Colonic mucosa (tissue), 4 donors: ENCODE measurements around the gene PDPK1. TPM values are rescaled to one million over a fixed set of nuclear protein-coding genes. Genes with fewer than 3 reads are reported as not detected.

Experiments used
- DNase-seq: peaks from one replicate; pipeline ENCODE4 v3.0.0-alpha.2; 2020
- H3K27ac ChIP-seq: fragments of 200-600 bp; one replicate; pipeline ENCODE4 v1.8.0; 2021
- H3K27me3 ChIP-seq: fragments of 200-600 bp; one replicate; pipeline ENCODE4 v1.8.0; 2021
- H3K36me3 ChIP-seq: fragments of 200-600 bp; one replicate; pipeline ENCODE4 v1.8.0; 2021
- H3K4me1 ChIP-seq: fragments of 200-600 bp; one replicate; pipeline ENCODE4 v1.8.0; 2021; ENCODE audit warnings: mild to moderate bottlenecking
- H3K4me3 ChIP-seq: fragments of 200-600 bp; one replicate; pipeline ENCODE4 v1.8.0; 2021
- H3K9ac ChIP-seq, 2 donors: one replicate each; pipeline ENCODE4 v1.7.0; 2013; ENCODE audit warnings: control low read depth in 2 of 2, low read depth in 2 of 2, low read length in 2 of 2
- H3K9me3 ChIP-seq: fragments of 200-600 bp; one replicate; pipeline ENCODE4 v1.8.0; 2021
- intact Hi-C: fragments of 100-400 bp; cut with DNase I; formaldehyde crosslinking; loops from one replicate; pipeline ENCODE4 v1.14.1; 2022
- total RNA-seq, 2 donors: library from RNA; stranded (reverse); fragmentation: NEBNext Ultra II Directional in 1 of 2; extraction: Animal tissue kit (Norgen Biotek cat#: 25700) in 1 of 2; gene quantifications; one replicate each; pipeline ENCODE4 v1.2.1, GENCODE V29; 2021
- TF ChIP-seq, protein P1 (sequence below): fragments of 200-600 bp; IDR thresholded peaks from one replicate; pipeline ENCODE4 v1.8.0; 2022; ENCODE audit warnings: antibody characterized with exemption, mild to moderate bottlenecking
- donor health status: healthy.
- donor health status: DM: no; HTN: no; CAD: no.
- donor health status: DM: no; HTN: no; CAD: no.

Gene PDPK1
- total RNA-seq, 2 donors from 2014 or later = 60.4 to 71.5 TPM

DNA sequence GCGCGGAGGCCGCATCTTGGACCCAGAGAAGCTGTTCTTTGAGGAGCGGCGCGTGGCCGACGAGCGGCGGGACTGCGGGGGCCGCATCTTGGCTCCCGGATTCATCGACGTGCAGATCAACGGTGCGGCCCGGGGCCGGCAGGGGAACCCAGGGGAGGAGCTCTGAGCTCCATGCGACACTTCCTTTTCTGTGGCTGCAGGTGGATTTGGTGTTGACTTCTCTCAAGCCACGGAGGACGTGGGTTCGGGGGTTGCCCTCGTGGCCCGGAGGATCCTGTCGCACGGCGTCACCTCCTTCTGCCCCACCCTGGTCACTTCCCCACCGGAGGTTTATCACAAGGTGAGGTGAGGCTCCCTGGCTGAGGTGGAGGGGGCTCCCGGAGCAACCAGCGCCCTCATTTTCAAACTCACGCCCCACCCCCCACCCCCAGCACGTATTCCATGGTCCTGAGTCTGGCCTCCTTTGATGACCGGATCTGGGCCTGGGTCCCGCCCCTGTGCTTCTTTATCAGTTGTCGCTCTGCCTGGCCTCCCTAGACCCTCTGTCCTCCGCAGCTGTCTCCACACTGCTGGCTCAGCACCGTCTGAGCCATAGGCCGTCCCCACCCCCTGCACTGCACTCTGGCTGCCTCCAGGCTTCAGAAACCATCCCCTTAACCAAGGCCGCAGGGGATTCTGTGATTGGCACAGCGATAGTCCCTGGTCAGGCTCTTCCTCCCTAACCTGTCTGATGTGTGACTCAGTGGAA lies 16.9 kb upstream of the PDPK1 start:
- peak overlapping the region; percentile 65 to 76 for H3K9ac ChIP-seq
- no peaks in the 10 kb centered on the region for H3K27me3 ChIP-seq
- H3K4me3 ChIP-seq = peak overlapping the region; percentile 60
- intact Hi-C loops = no loop called here
- H3K27ac ChIP-seq = peak overlapping the region; percentile 18
- TF ChIP-seq, protein P1, sequence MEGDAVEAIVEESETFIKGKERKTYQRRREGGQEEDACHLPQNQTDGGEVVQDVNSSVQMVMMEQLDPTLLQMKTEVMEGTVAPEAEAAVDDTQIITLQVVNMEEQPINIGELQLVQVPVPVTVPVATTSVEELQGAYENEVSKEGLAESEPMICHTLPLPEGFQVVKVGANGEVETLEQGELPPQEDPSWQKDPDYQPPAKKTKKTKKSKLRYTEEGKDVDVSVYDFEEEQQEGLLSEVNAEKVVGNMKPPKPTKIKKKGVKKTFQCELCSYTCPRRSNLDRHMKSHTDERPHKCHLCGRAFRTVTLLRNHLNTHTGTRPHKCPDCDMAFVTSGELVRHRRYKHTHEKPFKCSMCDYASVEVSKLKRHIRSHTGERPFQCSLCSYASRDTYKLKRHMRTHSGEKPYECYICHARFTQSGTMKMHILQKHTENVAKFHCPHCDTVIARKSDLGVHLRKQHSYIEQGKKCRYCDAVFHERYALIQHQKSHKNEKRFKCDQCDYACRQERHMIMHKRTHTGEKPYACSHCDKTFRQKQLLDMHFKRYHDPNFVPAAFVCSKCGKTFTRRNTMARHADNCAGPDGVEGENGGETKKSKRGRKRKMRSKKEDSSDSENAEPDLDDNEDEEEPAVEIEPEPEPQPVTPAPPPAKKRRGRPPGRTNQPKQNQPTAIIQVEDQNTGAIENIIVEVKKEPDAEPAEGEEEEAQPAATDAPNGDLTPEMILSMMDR = no peak
- no peaks in the 10 kb centered on the region for H3K36me3 ChIP-seq
- H3K4me1 ChIP-seq = peaks cover 37% of the 10 kb centered on the region
- DNase-seq = no peak
- H3K9me3 ChIP-seq = no peaks in the 10 kb centered on the region

DNA sequence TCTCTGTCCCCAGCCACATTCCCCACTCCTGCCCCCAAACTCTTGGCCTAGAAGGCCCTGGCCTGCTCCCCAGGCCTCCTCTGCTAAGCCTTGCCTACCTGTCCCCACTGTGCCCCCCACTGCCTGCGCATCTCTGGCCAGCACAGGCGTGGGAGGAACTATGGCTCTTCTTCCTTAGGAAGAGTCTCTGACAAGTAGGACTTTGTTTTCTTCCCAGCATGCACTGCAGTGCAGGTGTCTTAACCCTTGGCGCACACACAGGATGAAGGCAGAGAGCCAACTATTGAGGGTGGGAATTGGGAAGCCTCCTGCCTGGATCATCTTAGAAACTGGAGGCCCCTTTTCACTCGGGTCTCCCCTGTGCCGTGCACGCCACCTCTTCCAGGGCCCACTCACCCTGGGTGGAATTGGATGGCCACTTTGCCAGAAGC lies 14.0 kb upstream of the PDPK1 start:
- H3K4me3 ChIP-seq = no peak overlapping the region
- intact Hi-C loops = no loop called here
- peaks cover 4% of the 10 kb centered on the region for H3K36me3 ChIP-seq
- no peak overlapping the region for H3K27ac ChIP-seq
- DNase-seq = peak; percentile 67
- no peaks in the 10 kb centered on the region for H3K9me3 ChIP-seq
- TF ChIP-seq, protein P1 = no peak
- peaks cover 16% of the 10 kb centered on the region for H3K4me1 ChIP-seq
- no peak overlapping the region for H3K9ac ChIP-seq
- H3K27me3 ChIP-seq = no peaks in the 10 kb centered on the region

DNA sequence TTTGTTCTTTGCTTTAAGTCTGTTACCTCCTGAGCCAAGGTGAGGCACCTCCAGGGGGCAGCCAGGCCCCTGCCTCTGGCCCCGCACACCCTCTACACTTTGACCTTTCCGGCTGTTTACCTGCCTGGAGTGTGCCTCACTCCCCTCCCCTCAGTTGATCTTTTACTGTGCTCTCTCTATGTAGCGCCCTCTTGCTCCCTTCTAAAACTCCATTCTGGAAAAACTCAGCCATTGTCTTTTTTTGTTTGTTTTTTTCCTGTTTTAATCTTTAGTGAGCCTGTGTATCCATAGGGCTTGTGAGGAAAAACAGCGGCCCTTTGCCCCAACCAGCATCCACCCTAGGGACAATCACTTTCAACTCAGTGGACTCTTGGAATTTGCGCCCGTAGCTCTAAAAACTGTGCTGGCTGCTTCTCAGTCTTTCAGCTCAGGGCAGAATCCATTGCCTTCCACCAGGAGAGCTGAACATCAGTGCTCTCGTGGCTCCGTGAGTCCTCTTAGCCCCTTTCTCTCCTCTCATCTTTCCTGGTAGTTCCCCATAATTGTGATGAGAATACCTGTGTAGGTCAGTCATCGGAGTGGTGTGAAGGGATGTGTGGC lies 13.4 kb upstream of the PDPK1 start:
- H3K4me1 ChIP-seq = peaks cover 10% of the 10 kb centered on the region
- H3K9me3 ChIP-seq = no peaks in the 10 kb centered on the region
- intact Hi-C loops = no loop called here
- no peak overlapping the region for H3K4me3 ChIP-seq
- no peak overlapping the region for H3K27ac ChIP-seq
- no peak overlapping the region for H3K9ac ChIP-seq
- TF ChIP-seq, protein P1 = no peak
- no peaks in the 10 kb centered on the region for H3K27me3 ChIP-seq
- DNase-seq = no peak
- peaks cover 4% of the 10 kb centered on the region for H3K36me3 ChIP-seq

DNA sequence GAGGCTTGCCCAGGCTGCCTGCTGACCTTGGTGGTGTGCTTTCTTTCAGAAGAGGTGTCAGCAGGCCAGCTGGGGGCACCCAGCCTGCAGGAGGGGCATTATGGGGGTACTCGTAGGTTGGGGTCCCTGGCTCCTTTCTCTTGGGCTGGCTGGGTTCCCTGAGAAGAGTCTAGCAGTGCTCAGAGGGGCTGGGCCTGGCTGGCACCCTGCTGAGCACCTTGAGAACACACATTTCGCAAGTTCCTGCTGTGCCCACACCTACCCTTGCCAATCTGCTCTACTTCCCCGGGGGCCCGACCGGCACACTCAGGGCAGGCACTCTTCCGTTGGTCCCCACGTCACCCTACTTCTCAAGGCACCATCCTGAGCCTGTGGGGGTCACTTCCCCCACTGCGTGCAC lies 11.7 kb upstream of the PDPK1 start:
- TF ChIP-seq, protein P1 = no peak
- no peak for DNase-seq
- Histone ChIP-seq H3K36me3 (peaks cover 4% of the 10 kb centered on the region), H3K9me3 (no peaks in the 10 kb centered on the region), H3K4me3 (no peak overlapping the region), H3K27ac (no peak overlapping the region), H3K9ac (no peak overlapping the region), H3K27me3 (no peaks in the 10 kb centered on the region), H3K4me1 (peaks cover 6% of the 10 kb centered on the region)
- intact Hi-C loops = no loop called here

DNA sequence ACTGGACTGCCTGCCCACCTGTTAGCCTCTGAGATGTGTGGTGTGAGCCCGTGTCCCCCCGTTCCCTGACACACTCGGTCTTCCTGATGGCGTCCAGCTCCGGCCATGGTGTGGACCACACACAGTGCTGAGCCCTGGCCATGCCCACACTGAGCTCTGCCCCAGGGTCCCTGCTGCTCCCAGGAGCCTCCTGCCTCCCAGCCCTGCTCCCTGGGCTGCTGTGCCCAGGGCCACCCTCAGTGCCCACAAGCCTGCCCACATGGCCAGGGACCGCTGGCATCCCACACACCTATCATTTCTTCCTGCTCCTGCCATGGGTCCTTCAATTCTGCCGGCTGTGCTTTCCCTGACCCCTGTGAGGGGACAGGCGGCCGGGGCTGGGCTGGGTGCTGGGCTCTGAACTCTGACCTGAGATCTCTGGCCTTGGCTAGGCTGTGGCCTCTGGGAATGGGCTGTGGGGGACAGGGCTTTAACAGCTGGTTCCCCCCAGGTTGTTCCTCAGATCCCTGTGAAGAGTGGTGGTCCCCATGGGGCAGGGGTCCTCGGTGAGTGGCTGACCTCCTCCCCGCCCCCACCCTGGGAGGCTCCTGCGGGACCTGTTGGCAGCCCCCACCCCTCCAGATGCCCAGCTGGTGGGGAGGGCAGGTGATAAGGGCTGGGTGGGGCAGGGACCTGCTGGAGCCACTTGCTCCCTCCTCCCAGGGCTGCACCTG lies 10.6 kb upstream of the PDPK1 start:
- TF ChIP-seq, protein P1 = no peak
- H3K4me3 ChIP-seq = no peak overlapping the region
- H3K9me3 ChIP-seq = no peaks in the 10 kb centered on the region
- H3K27me3 ChIP-seq = no peaks in the 10 kb centered on the region
- DNase-seq = no peak
- intact Hi-C loops = no loop called here
- H3K9ac ChIP-seq = no peak overlapping the region
- H3K27ac ChIP-seq = no peak overlapping the region
- peaks cover 4% of the 10 kb centered on the region for H3K36me3 ChIP-seq
- peaks cover 6% of the 10 kb centered on the region for H3K4me1 ChIP-seq
